ENCODE measurements around the gene CEACAM7. TPM values are rescaled to one million over a fixed set of nuclear protein-coding genes. Genes with fewer than 3 reads are reported as not detected.

Gene CEACAM7
- total and polyA plus RNA-seq, 2 of the 13 experiments (the other 11 are each of a cell fraction or from before 2014, with no cell fraction given) = not detected

DNA sequence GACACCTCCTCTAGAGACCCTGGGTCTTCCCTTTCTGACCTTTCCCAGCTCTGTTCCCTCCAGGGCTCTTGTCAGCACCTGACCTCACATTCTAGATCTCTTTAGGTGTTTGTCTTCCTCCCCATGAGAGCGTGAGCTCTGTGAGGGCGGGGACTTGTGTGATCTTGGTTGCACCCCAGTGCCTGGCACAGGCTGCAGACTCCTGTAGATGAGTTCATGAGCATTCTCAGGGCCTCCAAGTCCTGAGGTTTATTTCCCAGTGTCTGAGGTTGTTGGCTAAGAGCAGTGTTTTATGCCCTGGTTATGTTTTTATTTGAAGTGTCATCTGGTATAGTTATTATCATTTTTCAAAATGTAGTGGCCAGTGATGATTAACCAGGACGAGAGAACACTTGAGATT lies 61.8 kb downstream of the CEACAM7 start (continued):
- TF ChIP-seq, protein P1, sequence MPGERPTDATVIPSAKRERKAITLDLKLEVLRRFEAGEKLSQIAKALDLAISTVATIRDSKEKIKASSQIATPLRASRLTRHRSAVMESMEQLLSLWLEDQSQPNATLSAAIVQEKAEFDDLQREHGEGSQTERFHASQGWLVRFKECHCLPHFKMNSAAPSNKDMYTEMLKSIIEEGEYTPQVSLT (CRISPR knock-in tag; IDR thresholded peaks at IDR 0.05; ENCODE audit: borderline replicate concordance, low read depth) = no peak
- no peak for TF ChIP-seq ZNF253 (CRISPR knock-in tag; IDR thresholded peaks at IDR 0.05; ENCODE audit: borderline replicate concordance)
- TF ChIP-seq SIN3B (IDR thresholded peaks at IDR 0.05; ENCODE audit: low read length) = no peak
- TF ChIP-seq, protein P2, sequence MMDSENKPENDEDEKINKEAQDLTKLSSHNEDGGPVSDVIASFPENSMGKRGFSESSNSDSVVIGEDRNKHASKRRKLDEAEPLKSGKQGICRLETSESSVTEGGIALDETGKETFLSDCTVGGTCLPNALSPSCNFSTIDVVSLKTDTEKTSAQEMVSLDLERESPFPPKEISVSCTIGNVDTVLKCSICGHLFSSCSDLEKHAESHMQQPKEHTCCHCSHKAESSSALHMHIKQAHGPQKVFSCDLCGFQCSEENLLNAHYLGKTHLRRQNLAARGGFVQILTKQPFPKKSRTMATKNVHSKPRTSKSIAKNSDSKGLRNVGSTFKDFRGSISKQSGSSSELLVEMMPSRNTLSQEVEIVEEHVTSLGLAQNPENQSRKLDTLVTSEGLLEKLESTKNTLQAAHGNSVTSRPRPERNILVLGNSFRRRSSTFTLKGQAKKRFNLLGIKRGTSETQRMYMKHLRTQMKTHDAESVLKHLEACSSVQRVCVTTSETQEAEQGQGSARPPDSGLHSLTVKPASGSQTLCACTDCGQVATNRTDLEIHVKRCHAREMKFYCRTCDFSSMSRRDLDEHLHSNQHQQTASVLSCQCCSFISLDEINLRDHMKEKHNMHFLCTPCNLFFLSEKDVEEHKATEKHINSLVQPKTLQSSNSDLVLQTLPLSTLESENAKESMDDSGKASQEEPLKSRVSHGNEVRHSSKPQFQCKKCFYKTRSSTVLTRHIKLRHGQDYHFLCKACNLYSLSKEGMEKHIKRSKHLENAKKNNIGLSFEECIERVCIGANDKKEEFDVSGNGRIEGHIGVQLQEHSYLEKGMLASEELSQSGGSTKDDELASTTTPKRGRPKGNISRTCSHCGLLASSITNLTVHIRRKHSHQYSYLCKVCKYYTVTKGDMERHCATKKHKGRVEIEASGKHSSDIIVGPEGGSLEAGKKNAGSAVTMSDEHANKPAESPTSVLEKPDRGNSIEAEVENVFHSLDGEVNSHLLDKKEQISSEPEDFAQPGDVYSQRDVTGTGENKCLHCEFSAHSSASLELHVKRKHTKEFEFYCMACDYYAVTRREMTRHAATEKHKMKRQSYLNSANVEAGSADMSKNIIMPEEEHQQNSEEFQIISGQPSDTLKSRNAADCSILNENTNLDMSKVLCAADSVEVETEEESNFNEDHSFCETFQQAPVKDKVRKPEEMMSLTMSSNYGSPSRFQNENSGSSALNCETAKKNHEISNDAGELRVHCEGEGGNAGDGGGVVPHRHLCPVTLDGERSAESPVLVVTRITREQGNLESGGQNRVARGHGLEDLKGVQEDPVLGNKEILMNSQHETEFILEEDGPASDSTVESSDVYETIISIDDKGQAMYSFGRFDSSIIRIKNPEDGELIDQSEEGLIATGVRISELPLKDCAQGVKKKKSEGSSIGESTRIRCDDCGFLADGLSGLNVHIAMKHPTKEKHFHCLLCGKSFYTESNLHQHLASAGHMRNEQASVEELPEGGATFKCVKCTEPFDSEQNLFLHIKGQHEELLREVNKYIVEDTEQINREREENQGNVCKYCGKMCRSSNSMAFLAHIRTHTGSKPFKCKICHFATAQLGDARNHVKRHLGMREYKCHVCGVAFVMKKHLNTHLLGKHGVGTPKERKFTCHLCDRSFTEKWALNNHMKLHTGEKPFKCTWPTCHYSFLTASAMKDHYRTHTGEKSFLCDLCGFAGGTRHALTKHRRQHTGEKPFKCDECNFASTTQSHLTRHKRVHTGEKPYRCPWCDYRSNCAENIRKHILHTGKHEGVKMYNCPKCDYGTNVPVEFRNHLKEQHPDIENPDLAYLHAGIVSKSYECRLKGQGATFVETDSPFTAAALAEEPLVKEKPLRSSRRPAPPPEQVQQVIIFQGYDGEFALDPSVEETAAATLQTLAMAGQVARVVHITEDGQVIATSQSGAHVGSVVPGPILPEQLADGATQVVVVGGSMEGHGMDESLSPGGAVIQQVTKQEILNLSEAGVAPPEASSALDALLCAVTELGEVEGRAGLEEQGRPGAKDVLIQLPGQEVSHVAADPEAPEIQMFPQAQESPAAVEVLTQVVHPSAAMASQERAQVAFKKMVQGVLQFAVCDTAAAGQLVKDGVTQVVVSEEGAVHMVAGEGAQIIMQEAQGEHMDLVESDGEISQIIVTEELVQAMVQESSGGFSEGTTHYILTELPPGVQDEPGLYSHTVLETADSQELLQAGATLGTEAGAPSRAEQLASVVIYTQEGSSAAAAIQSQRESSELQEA (CRISPR knock-in tag; IDR thresholded peaks at IDR 0.05; ENCODE audit: not compliant biosample characterization) = no peak

DNA sequence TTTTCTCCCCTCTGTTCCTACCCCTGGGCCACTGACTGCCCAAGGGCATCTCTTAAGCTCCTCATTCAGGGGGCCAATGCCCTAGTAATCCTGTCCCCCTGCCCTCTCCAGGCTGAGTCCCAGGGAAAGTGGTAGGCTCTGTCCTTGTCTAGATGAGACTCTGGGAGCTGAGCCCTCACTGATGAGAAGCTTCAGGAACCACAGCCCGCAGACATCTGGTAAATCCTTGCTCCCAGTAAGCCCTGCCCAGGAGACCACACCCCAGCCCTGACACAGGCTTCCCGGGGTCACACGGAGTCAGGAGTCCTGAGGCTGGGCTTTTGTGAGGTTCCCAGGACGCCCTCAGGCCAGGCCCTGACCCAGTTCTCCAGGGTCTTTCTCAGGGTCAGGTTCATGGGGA lies 63.1 kb downstream of the CEACAM7 start:
- no peak overlapping the region for H2AFZ ChIP-seq (ENCODE audit: low read length)
- ChIA-PET POLR2A (no interaction called here), CTCF (ENCODE audit: low intra/inter-chr PET ratio, low total read pairs) (no interaction called here)
- no peaks in the 10 kb centered on the region for H4K20me1 ChIP-seq (ENCODE audit: insufficient read depth, low read length)
- FAIRE-seq (no peak), ATAC-seq (no peak), DNase-seq (ENCODE audit: low spot score) (no peak)
- no TSS peak for BruUV-seq (replicated peaks)
- no peak overlapping the region for H3K4me3 ChIP-seq (replicated peaks in 1 of 3; ENCODE audit: insufficient read depth in 1 of 3, low read depth in 2 of 3, low read length in 3 of 3)
- no peaks in the 10 kb centered on the region for H3K79me2 ChIP-seq (ENCODE audit: insufficient read depth, low read length)
- in situ Hi-C loops (cut with HindIII; ENCODE audit: extremely low pct_ligation_motif_present, low pct_unique_long_range_greater_than_20kb) (no loop called here), intact Hi-C loops (cut with micrococcal nuclease; ENCODE audit: unreplicated experiment) (no loop called here)
- H3K4me1 ChIP-seq (ENCODE audit: insufficient read depth, low read length) = no peaks in the 10 kb centered on the region
- WGBS (ENCODE audit: low lambda C conversion rate) = 0% methylated on average over 1 of the region's 4 CpGs
- H3K4me2 ChIP-seq (ENCODE audit: low read depth, low read length) = no peak overlapping the region
- TF ChIP-seq, protein P3, sequence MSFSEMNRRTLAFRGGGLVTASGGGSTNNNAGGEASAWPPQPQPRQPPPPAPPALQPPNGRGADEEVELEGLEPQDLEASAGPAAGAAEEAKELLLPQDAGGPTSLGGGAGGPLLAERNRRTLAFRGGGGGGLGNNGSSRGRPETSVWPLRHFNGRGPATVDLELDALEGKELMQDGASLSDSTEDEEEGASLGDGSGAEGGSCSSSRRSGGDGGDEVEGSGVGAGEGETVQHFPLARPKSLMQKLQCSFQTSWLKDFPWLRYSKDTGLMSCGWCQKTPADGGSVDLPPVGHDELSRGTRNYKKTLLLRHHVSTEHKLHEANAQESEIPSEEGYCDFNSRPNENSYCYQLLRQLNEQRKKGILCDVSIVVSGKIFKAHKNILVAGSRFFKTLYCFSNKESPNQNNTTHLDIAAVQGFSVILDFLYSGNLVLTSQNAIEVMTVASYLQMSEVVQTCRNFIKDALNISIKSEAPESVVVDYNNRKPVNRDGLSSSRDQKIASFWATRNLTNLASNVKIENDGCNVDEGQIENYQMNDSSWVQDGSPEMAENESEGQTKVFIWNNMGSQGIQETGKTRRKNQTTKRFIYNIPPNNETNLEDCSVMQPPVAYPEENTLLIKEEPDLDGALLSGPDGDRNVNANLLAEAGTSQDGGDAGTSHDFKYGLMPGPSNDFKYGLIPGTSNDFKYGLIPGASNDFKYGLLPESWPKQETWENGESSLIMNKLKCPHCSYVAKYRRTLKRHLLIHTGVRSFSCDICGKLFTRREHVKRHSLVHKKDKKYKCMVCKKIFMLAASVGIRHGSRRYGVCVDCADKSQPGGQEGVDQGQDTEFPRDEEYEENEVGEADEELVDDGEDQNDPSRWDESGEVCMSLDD (CRISPR knock-in tag; IDR thresholded peaks at IDR 0.05; ENCODE audit: borderline replicate concordance) = no peak
- no peak for TF ChIP-seq ZNF33A (CRISPR knock-in tag; IDR thresholded peaks at IDR 0.05; ENCODE audit: borderline replicate concordance)
- TF ChIP-seq SIN3A (IDR thresholded peaks at IDR 0.05; ENCODE audit: borderline replicate concordance, low read depth, low read length) = no peak
- H3K27ac ChIP-seq (ENCODE audit: extremely low read length, insufficient read depth, low read length) = no peak overlapping the region
- no peak overlapping the region for H3K9ac ChIP-seq (ENCODE audit: insufficient read depth, low read depth, low read length)
- H3K9me3 ChIP-seq (ENCODE audit: low read length) = peaks cover 3% of the 10 kb centered on the region
- no peaks in the 10 kb centered on the region for H3K36me3 ChIP-seq (replicated peaks in 1 of 2; ENCODE audit: control insufficient read depth in 1 of 2, insufficient read depth in 2 of 2, low read length in 2 of 2)
- H3K27me3 ChIP-seq (ENCODE audit: control insufficient read depth in 1 of 2, insufficient read depth in 2 of 2, low read length in 2 of 2) = peaks cover 0 to 7% of the 10 kb centered on the region in 2 experiments; a peak in 1 of 5 replicates

Measured in HepG2 (cell line).